Measurements from ENCODE around the gene TMEM119.

The TMEM119 gene

GRCh38 chr12:108597559-108598471 lies at the start of gene TMEM119:
TMEM119 (minus strand) TSS chr12:108598084; CDS start chr12:108592383, 5,701 bp downstream.
- no peak for DNase-seq (ENCODE audit: extremely low read depth in 1 of 2, low read depth in 1 of 2)

- DNase-seq (ENCODE audit: extremely low read depth in 1 of 2, low read depth in 1 of 2): no peak
Observed at GRCh38 chr12:108646600-108647579, 49.0 kb upstream of the TMEM119 start.

GRCh38 chr12:108645686-108646599 lies 48.1 kb upstream of the TMEM119 start:
- no peak for DNase-seq (ENCODE audit: extremely low read depth in 1 of 2, low read depth in 1 of 2)

- DNase-seq (ENCODE audit: extremely low read depth in 1 of 2, low read depth in 1 of 2): no peak
Observed at GRCh38 chr12:108644811-108645120, 46.9 kb upstream of the TMEM119 start.

GRCh38 chr12:108643941-108644810 lies 46.3 kb upstream of the TMEM119 start:
- DNase-seq (ENCODE audit: extremely low read depth in 1 of 2, low read depth in 1 of 2): no peak

- no peak for DNase-seq (ENCODE audit: extremely low read depth in 1 of 2, low read depth in 1 of 2)
Observed at GRCh38 chr12:108642899-108643654, 45.2 kb upstream of the TMEM119 start.

- DNase-seq (ENCODE audit: extremely low read depth in 1 of 2, low read depth in 1 of 2): no peak
Observed at GRCh38 chr12:108642269-108642870, 44.5 kb upstream of the TMEM119 start.

- DNase-seq (ENCODE audit: extremely low read depth in 1 of 2, low read depth in 1 of 2): no peak
Observed at GRCh38 chr12:108641446-108642268, 43.8 kb upstream of the TMEM119 start.

GRCh38 chr12:108640802-108641445 lies 43.0 kb upstream of the TMEM119 start:
- no peak for DNase-seq (ENCODE audit: extremely low read depth in 1 of 2, low read depth in 1 of 2)

GRCh38 chr12:108638997-108639822 lies 41.3 kb upstream of the TMEM119 start:
- DNase-seq (ENCODE audit: extremely low read depth in 1 of 2, low read depth in 1 of 2): no peak

- no peak for DNase-seq (ENCODE audit: extremely low read depth in 1 of 2, low read depth in 1 of 2)
Observed at GRCh38 chr12:108638141-108638827, 40.4 kb upstream of the TMEM119 start.

- DNase-seq (ENCODE audit: extremely low read depth in 1 of 2, low read depth in 1 of 2): no peak
Observed at GRCh38 chr12:108637222-108637971, 39.5 kb upstream of the TMEM119 start.

GRCh38 chr12:108635997-108636808 lies 38.3 kb upstream of the TMEM119 start:
- no peak for DNase-seq (ENCODE audit: extremely low read depth in 1 of 2, low read depth in 1 of 2)

Measured in activated CD8-positive, alpha-beta memory T cell treated with anti-CD3 and anti-CD28 coated beads for 1 hour (primary cell).